Peyer's patch (tissue), 4 donors: ENCODE measurements around the gene CEBPG. TPM values are rescaled to one million over a fixed set of nuclear protein-coding genes. Genes with fewer than 3 reads are reported as not detected.
A peak's percentile ranks its signal among the peaks of the same experiment; 100 is the strongest.

Source experiments
- DNase-seq, 3 donors: peaks; one replicate each; pipeline ENCODE4 v3.0.0-alpha.2; 2017 to 2019
- H3K27ac ChIP-seq, 4 donors: fragments of 200-600 bp; sonication (generic); one replicate each; pipeline ENCODE4 v1.5.1; 2016 to 2019
- H3K27me3 ChIP-seq, 2 donors: fragments of 200-600 bp; sonication (generic); one replicate each; pipeline ENCODE4 v1.5.1; 2019
- H3K36me3 ChIP-seq, 3 donors: fragments of 200-600 bp; sonication (generic); one replicate each; pipeline ENCODE4 v1.5.1; 2016 to 2019
- H3K4me1 ChIP-seq, 4 donors: fragments of 200-600 bp; sonication (generic); one replicate each; pipeline ENCODE4 v1.5.1; 2016 to 2019
- H3K4me3 ChIP-seq, 4 donors: fragments of 200-600 bp; sonication (generic); 1 replicate in 3 of 4; 2 replicates in 1 of 4; pipeline ENCODE4 v1.5.1; 2016 to 2019; ENCODE audit warnings: mild to moderate bottlenecking in 1 of 4
- H3K9me3 ChIP-seq, 4 donors: fragments of 200-600 bp; sonication (generic); one replicate each; pipeline ENCODE4 v1.5.1; 2016 to 2019; ENCODE audit warnings: mild to moderate bottlenecking in 1 of 4
- POLR2A ChIP-seq, 2 donors: fragments of 450-650 bp; IDR thresholded peaks; one replicate each; pipeline ENCODE4 v1.5.1; 2017; ENCODE audit warnings: antibody characterized with exemption in 2 of 2, mild to moderate bottlenecking in 2 of 2, moderate library complexity in 2 of 2
- total RNA-seq, 4 donors: library from RNA; depleted of rRNA; stranded (reverse); fragments of >200 nt; gene quantifications; one replicate each; pipeline ENCODE4 v1.1.0, GENCODE V29; 2016
- TF ChIP-seq, protein P1 (sequence below), 6 experiments: fragments of 450-650 bp in 4 of 6; fragments of 200-600 bp in 2 of 6; sonication (generic) in 1 of 6; IDR thresholded peaks; one replicate each; pipeline ENCODE4 v1.5.1; 2017 to 2019; ENCODE audit warnings: antibody characterized with exemption in 6 of 6, mild to moderate bottlenecking in 3 of 6, moderate library complexity in 1 of 6

The CEBPG gene
- 10 to 100 TPM; 33.0 to 75.5 (median 50.5) TPM for total RNA-seq

GRCh38 chr19:33373453-33374235 lies at the start of gene CEBPG:
CEBPG (plus strand) TSS chr19:33373709; CDS start chr19:33379240, 5,531 bp downstream.
- Histone ChIP-seq H3K27ac (peak within 1 kb of the TSS; percentile 95 to 99 (median 98)), H3K4me3 (peak within 1 kb of the TSS; percentile 84 to 96 (median 92)), H3K4me1 (peaks cover 0 to 47% (median 4%) of the 10 kb centered on the region in 4 donors), H3K9me3 (no peaks in the 10 kb centered on the region), H3K27me3 (no peaks in the 10 kb centered on the region), H3K36me3 (no peaks in the 10 kb centered on the region)
- TF ChIP-seq POLR2A (IDR thresholded peaks at IDR 0.05) = peak; percentile 81 to 88
- TF ChIP-seq, protein P1, sequence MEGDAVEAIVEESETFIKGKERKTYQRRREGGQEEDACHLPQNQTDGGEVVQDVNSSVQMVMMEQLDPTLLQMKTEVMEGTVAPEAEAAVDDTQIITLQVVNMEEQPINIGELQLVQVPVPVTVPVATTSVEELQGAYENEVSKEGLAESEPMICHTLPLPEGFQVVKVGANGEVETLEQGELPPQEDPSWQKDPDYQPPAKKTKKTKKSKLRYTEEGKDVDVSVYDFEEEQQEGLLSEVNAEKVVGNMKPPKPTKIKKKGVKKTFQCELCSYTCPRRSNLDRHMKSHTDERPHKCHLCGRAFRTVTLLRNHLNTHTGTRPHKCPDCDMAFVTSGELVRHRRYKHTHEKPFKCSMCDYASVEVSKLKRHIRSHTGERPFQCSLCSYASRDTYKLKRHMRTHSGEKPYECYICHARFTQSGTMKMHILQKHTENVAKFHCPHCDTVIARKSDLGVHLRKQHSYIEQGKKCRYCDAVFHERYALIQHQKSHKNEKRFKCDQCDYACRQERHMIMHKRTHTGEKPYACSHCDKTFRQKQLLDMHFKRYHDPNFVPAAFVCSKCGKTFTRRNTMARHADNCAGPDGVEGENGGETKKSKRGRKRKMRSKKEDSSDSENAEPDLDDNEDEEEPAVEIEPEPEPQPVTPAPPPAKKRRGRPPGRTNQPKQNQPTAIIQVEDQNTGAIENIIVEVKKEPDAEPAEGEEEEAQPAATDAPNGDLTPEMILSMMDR (IDR thresholded peaks at IDR 0.05) = peak in 3 of 6 experiments; percentile 23 to 44 (median 42)
- peak; percentile 90 to 98 (median 96) for DNase-seq

DNA sequence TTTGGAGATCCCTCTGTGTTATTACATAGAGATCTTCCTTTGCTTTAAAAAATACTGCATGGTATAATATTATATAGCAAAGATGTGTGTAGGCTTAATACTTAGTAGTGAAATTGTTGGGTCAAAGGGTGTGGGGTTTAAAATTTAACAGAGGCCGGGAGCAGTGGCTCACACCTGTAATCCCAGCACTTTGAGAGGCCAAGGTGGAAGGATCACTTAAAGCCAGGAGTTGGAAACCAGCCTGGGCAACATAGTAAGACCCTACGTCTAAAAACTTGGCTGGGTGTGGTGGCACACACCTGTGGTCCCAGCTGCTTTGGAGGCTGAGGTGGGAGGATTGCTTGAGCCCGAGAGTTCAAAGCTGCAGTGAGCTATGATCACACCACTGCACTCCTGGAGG lies 48.9 kb upstream of the CEBPG start:
- peaks cover 0 to 3% (median 0%) of the 10 kb centered on the region in 4 donors for H3K9me3 ChIP-seq
- DNase-seq = no peak
- H3K27ac ChIP-seq = no peak overlapping the region
- H3K27me3 ChIP-seq = no peaks in the 10 kb centered on the region
- TF ChIP-seq, protein P1 (IDR thresholded peaks at IDR 0.05) = no peak
- TF ChIP-seq POLR2A (IDR thresholded peaks at IDR 0.05) = no peak
- H3K4me1 ChIP-seq = no peaks in the 10 kb centered on the region
- no peaks in the 10 kb centered on the region for H3K36me3 ChIP-seq
- H3K4me3 ChIP-seq = no peak overlapping the region

DNA sequence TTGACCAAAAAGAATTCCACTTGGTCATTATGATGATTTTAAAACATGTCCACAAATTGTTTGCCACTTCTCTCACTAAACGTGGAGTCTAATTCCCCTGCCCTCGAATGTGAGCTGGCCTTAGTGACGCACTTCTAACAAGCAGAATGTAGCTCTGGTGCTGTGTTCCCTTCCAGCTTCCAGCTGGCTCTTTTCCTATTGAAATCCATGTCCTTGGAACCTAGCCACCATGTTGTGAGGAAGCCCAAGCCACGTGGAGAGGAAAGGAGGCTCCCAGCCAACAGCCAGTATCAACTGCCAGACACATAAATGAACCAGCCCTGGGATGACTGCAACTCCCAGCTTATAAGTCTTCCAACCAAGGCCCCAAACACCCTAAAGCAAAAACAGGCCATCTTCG lies 47.6 kb upstream of the CEBPG start:
- TF ChIP-seq, protein P1 (IDR thresholded peaks at IDR 0.05) = no peak
- TF ChIP-seq POLR2A (IDR thresholded peaks at IDR 0.05) = no peak
- Histone ChIP-seq H3K4me3 (no peak overlapping the region), H3K36me3 (no peaks in the 10 kb centered on the region), H3K27ac (no peak overlapping the region), H3K4me1 (no peaks in the 10 kb centered on the region), H3K27me3 (no peaks in the 10 kb centered on the region), H3K9me3 (peaks cover 0 to 3% (median 0%) of the 10 kb centered on the region in 4 donors)
- no peak for DNase-seq

- no peak for DNase-seq
- Histone ChIP-seq H3K4me1 (no peaks in the 10 kb centered on the region), H3K36me3 (no peaks in the 10 kb centered on the region), H3K4me3 (no peak overlapping the region), H3K9me3 (peaks cover 0 to 3% (median 0%) of the 10 kb centered on the region in 4 donors), H3K27ac (no peak overlapping the region), H3K27me3 (no peaks in the 10 kb centered on the region)
- TF ChIP-seq, protein P1 (IDR thresholded peaks at IDR 0.05) = no peak
- no peak for TF ChIP-seq POLR2A (IDR thresholded peaks at IDR 0.05)
These were observed 44.4 kb upstream of the CEBPG start for GRCh38 chr19:33329060-33329459.

DNA sequence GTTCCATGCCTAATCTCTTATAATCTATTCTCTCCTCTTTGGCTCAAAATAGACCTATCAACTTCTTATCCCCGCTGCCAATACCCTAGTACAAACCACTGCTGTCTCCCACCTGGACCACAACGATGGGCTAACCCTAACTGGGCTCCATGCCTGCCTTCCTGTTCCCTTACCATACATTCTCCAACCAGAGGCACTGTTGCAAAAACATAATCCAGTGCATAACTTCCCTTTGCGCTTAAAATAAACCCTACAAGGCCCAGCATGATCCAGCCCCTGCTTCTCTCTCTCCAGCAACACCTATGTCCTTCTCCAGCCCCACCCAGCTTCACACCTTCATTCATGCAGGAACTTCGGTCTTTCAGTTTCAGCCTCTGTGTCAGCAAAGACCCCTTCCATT lies 43.8 kb upstream of the CEBPG start:
- no peak for DNase-seq
- H3K9me3 ChIP-seq = peaks cover 0 to 3% (median 0%) of the 10 kb centered on the region in 4 donors
- H3K4me1 ChIP-seq = no peaks in the 10 kb centered on the region
- no peaks in the 10 kb centered on the region for H3K27me3 ChIP-seq
- no peak overlapping the region for H3K27ac ChIP-seq
- TF ChIP-seq POLR2A (IDR thresholded peaks at IDR 0.05) = no peak
- TF ChIP-seq, protein P1 (IDR thresholded peaks at IDR 0.05) = no peak
- H3K4me3 ChIP-seq = no peak overlapping the region
- no peaks in the 10 kb centered on the region for H3K36me3 ChIP-seq
